ENCODE results near the gene ZSCAN16. TPM values are rescaled to one million over a fixed set of nuclear protein-coding genes. Genes with fewer than 3 reads are reported as not detected.
A peak's percentile ranks its signal among the peaks of the same experiment; 100 is the strongest.
"Not testable (repeated sequence)": the region's sequence is repeated elsewhere in the genome, so short reads cannot be mapped to it uniquely, and the experiment has no call there.

Gene ZSCAN16
- total RNA-seq, result 1 to 10 TPM; 2.8 to 6.0 (median 3.5) TPM

- TF ChIP-seq, protein P1, sequence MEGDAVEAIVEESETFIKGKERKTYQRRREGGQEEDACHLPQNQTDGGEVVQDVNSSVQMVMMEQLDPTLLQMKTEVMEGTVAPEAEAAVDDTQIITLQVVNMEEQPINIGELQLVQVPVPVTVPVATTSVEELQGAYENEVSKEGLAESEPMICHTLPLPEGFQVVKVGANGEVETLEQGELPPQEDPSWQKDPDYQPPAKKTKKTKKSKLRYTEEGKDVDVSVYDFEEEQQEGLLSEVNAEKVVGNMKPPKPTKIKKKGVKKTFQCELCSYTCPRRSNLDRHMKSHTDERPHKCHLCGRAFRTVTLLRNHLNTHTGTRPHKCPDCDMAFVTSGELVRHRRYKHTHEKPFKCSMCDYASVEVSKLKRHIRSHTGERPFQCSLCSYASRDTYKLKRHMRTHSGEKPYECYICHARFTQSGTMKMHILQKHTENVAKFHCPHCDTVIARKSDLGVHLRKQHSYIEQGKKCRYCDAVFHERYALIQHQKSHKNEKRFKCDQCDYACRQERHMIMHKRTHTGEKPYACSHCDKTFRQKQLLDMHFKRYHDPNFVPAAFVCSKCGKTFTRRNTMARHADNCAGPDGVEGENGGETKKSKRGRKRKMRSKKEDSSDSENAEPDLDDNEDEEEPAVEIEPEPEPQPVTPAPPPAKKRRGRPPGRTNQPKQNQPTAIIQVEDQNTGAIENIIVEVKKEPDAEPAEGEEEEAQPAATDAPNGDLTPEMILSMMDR (IDR thresholded peaks at IDR 0.05), result no peak
- DNase-seq (ENCODE audit: low spot score) (peak; percentile 34), ATAC-seq (ENCODE audit: low FRiP score) (peak; percentile 98)
Observed at GRCh38 chr6:28124350-28124970, at the start of gene ZSCAN16. Gene ZSCAN16, plus strand, starts transcription at chr6:28124609. Its CDS starts 835 bp downstream, at chr6:28125444.

- TF ChIP-seq, protein P1 (IDR thresholded peaks at IDR 0.05), result no peak
- DNase-seq (ENCODE audit: low spot score) (no peak), ATAC-seq (ENCODE audit: low FRiP score) (no peak)
Observed at GRCh38 chr6:28078050-28078449, 46.4 kb upstream of the ZSCAN16 start.

- no peak for ATAC-seq (ENCODE audit: low FRiP score)
- TF ChIP-seq, protein P1 (IDR thresholded peaks at IDR 0.05), result no peak
- no peak for DNase-seq (ENCODE audit: low spot score)
Observed at GRCh38 chr6:28078836-28079235, 45.6 kb upstream of the ZSCAN16 start.

DNA sequence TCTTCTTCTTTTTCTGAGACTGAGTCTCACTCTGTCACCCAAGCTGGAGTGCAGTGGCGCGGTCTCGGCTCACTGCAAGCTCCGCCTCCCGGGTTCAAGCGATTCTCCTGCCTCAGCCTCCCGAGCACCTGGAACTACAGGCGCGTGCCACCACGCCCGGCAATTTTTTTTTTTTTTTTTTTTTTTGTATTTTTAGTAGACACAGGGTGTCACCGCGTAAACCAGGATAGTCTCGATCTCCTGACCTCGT is 44.1 kb upstream of the ZSCAN16 start, which contains the start of gene ZNF165:
TSS of gene ZNF165 (plus strand) at position 188 of the 250 bp plus-strand sequence. CDS start 4,913 bp downstream, outside the sequence.
- not testable (repeated sequence) for DNase-seq (ENCODE audit: low spot score); ATAC-seq (ENCODE audit: low FRiP score)

GRCh38 chr6:28080631-28081485 is 43.6 kb upstream of the ZSCAN16 start:
- peak; percentile 87 for DNase-seq (ENCODE audit: low spot score)
- TF ChIP-seq, protein P1 (IDR thresholded peaks at IDR 0.05), result no peak
- peak; percentile 99 for ATAC-seq (ENCODE audit: low FRiP score)

DNA sequence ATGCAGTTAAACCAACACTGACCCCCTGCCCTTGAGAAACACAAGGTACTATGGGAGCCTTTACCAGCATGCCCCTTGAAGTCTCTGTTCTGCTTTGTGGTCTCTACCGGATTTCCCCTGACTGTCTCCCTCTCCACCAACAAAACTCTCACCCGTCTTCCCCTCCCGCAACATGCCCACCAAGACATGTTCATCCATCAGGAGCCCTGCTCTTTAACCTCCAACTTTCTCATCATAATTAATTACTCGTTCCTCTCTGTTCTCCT is 43.0 kb upstream of the ZSCAN16 start:
- ATAC-seq (ENCODE audit: low FRiP score) (no peak), DNase-seq (ENCODE audit: low spot score) (no peak)
- TF ChIP-seq, protein P1 (IDR thresholded peaks at IDR 0.05), result no peak

DNA sequence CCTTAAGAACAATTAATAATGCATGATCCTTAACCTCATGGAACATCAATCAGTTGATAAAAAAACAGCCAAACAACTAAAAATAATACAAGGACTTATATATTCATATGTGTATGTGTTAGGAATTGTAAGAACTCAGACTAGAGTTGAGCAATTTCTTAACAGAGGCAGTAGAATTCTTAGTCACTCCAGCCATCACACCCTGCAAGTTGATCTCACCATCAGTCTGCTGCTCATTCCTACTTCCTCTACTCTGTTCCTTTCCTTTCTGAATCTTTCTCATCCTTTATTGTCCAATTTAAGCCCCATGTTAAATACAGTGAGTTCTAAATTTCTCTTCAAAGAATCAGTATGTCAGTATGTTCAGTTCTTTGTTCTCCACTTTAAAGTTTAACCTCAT is 41.5 kb upstream of the ZSCAN16 start:
- TF ChIP-seq, protein P1 (IDR thresholded peaks at IDR 0.05), result no peak
- ATAC-seq (ENCODE audit: low FRiP score), result no peak
- no peak for DNase-seq (ENCODE audit: low spot score)

Data from omental fat pad (tissue), 4 donors.